GM19467 (cell line): ENCODE measurements around the gene BTLA.
A peak's percentile ranks its signal among the peaks of the same experiment; 100 is the strongest.
"Not testable (repeated sequence)": the region's sequence is repeated elsewhere in the genome, so short reads cannot be mapped to it uniquely, and the experiment has no call there.

Experiments used
- ATAC-seq: cut with Tn5 transposase; IDR thresholded peaks from one replicate; pipeline ENCODE4 v1.9.1; 2021; ENCODE audit warnings: mild to moderate bottlenecking, moderate library complexity; ENCODE audit not compliant: unreplicated experiment

Gene BTLA

GRCh38 chr3:112456147-112456546, 43.1 kb downstream of the BTLA start:
- no peak for ATAC-seq

GRCh38 chr3:112448939-112449338, 50.3 kb downstream of the BTLA start:
- no peak for ATAC-seq

- no peak for ATAC-seq
Observed at GRCh38 chr3:112446343-112446742, 52.9 kb downstream of the BTLA start.

GRCh38 chr3:112445839-112446238, 53.4 kb downstream of the BTLA start:
- ATAC-seq = no peak

GRCh38 chr3:112437146-112438022, 61.9 kb downstream of the BTLA start:
- no peak for ATAC-seq

- ATAC-seq = no peak
Observed at GRCh38 chr3:112429960-112430359, 69.3 kb downstream of the BTLA start.

- ATAC-seq = no peak
Observed at GRCh38 chr3:112427123-112427522, 72.1 kb downstream of the BTLA start.

GRCh38 chr3:112425858-112426750, 73.2 kb downstream of the BTLA start:
- peak; percentile 73 for ATAC-seq

- no peak for ATAC-seq
Observed at GRCh38 chr3:112425382-112425781, 73.9 kb downstream of the BTLA start.

GRCh38 chr3:112424394-112424793, 74.9 kb downstream of the BTLA start:
- no peak for ATAC-seq

GRCh38 chr3:112422921-112423320, 76.4 kb downstream of the BTLA start:
- not testable (repeated sequence) for ATAC-seq

GRCh38 chr3:112418526-112418925, 80.7 kb downstream of the BTLA start:
- not testable (repeated sequence) for ATAC-seq

GRCh38 chr3:112417696-112418318, 81.5 kb downstream of the BTLA start:
- ATAC-seq = no peak

- no peak for ATAC-seq
Observed at GRCh38 chr3:112416391-112417212, 82.7 kb downstream of the BTLA start.

GRCh38 chr3:112415390-112415789, 83.9 kb downstream of the BTLA start:
- ATAC-seq = no peak
